T-helper 2 cell treated with Interferon-gamma antibody and Interleukin-4, amounts not matched to agents 5 μg/mL and 100 μg/mL, for 36 hours (primary cell): ENCODE results near the gene PDE8B.

ENCODE experiments used
- DNase-seq: peaks from one replicate; pipeline ENCODE4 v3.0.0; 2021; ENCODE audit warnings: low spot score
- H3K27ac Mint-ChIP-seq: one replicate; pipeline ENCODE4 v1.8.0; 2021; ENCODE audit warnings: mild to moderate bottlenecking, mixed read lengths
- H3K27me3 Mint-ChIP-seq: one replicate; pipeline ENCODE4 v1.8.0; 2021; ENCODE audit warnings: low read depth, mixed read lengths
- H3K36me3 Mint-ChIP-seq: one replicate; pipeline ENCODE4 v1.8.0; 2021; ENCODE audit warnings: low read depth, mixed read lengths
- H3K4me1 Mint-ChIP-seq: one replicate; pipeline ENCODE4 v1.8.0; 2021; ENCODE audit warnings: low read depth, mixed read lengths
- H3K4me3 Mint-ChIP-seq: one replicate; pipeline ENCODE4 v1.8.0; 2022; ENCODE audit warnings: mild to moderate bottlenecking, moderate library complexity, mixed read lengths
- H3K9me3 Mint-ChIP-seq: one replicate; pipeline ENCODE4 v1.8.0; 2021; ENCODE audit warnings: mixed read lengths

PDE8B gene

DNA sequence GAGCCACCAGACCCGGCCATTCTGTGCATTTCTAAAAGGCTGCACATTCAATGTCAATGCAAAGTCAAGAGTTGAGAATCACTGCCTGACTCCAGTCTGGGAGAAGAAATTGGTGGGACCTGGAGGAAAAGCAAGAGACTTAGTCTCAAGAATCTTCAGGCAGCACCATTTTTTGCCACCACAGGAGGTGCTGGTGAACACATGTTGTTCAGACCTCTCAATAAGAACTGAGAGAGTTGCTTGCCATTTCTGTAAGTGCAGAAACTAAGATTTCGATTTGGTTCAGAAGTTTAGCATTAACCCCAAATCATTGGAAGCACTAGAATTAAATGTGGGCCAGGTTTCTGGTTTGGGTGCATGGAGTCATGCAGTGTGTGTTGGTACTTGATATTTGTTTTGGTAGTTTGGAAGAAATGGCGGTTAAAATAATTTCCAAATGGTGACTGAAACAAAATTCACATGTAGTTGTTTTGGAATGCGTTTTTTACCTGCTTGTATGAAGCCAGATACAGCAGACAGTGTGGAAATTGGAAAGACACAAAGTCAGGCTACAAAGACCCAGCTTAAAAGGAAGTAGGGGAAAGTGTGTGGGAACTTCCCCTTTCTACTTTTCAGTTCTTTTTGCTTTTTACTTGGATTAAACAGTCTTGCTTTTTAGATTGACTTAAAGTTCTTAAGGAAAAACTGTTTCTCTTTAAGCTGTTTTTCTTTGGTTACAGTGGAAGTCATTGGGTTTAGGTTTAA is 20.4 kb downstream of the PDE8B start:
- H3K9me3 Mint-ChIP-seq: peaks cover 7% of the 10 kb centered on the region
- no peak overlapping the region for H3K27ac Mint-ChIP-seq
- H3K27me3 Mint-ChIP-seq: peaks cover 2% of the 10 kb centered on the region
- H3K4me1 Mint-ChIP-seq: peaks cover 2% of the 10 kb centered on the region
- H3K4me3 Mint-ChIP-seq: no peak overlapping the region
- H3K36me3 Mint-ChIP-seq: no peaks in the 10 kb centered on the region
- no peak for DNase-seq

DNA sequence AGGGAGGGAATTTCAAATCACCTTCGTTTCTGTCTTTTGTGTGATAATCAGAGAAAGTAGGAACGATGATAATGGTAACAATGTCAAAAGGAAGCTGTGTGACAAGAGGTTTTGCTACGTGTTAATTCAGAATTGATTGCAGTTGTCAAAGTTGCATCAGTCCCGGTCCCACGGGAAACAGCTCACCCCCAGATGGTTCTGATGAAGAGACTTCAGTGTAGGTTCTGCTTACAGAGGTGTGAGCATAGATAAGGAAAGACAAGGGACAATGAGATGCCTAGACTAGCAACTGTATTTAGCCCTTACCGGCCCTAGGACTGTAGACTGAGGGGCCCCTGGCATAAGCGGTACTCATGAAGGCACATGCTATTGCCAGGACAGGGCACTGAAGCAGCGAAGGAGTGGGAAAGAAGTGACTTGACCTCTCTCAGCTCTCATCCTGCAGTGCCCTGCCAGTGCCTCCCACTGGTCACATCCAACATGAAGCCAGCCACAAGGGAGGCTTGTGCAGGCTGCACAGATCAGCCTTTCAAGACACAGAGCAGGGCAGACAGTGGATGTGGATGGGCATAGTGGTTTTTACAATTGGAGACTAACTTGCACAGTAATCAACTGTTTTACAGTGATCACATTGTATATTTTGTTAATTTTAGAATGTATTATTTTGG is 21.1 kb downstream of the PDE8B start:
- H3K9me3 Mint-ChIP-seq: peaks cover 7% of the 10 kb centered on the region

DNA sequence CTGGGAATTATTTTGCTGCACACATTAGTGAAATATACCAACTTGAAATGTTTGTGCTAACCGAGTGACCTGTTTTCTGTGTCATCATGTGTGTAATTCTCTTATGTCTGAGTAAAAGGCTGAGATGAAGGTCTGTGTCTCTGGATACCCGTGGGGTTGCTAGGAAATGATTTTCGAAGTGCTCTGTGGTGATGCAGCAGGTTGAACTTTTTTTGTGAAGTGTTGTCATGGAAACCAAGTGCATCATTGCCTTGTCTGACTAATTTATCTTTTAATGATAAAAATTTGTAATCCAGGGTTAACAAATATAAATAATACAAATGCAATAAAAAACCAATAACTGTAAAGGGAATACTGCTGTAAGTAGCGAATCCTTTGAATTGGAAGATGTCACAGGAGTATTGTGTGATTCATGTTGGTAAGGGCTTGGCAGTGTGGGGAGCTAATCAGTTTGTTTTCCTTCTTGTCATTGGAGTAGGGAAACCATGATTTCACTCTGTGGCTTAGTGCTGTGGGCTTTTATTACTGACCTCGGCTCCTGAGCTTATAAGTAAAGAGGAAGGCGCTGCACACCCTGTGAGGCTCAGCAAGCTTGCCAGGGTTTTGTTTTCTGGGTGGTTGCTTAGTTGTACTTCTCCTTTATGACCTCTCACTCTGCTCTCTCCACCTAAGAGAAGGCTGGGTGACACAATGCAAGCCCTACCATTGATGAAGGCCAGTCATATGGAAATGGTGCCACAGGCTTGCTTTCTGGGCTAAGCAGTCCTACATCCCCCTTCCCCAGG is 22.3 kb downstream of the PDE8B start:
- no peak for DNase-seq
- Mint-ChIP-seq H3K36me3 (no peaks in the 10 kb centered on the region), H3K4me1 (peaks cover 2% of the 10 kb centered on the region), H3K27ac (no peak overlapping the region), H3K4me3 (no peak overlapping the region), H3K9me3 (peaks cover 7% of the 10 kb centered on the region), H3K27me3 (peaks cover 5% of the 10 kb centered on the region)

More for the DNA sequence above, 21.1 kb downstream of the PDE8B start:
- H3K4me3 Mint-ChIP-seq: no peak overlapping the region
- H3K4me1 Mint-ChIP-seq: peaks cover 2% of the 10 kb centered on the region
- H3K27ac Mint-ChIP-seq: no peak overlapping the region
- no peaks in the 10 kb centered on the region for H3K36me3 Mint-ChIP-seq
- no peak for DNase-seq
- H3K27me3 Mint-ChIP-seq: peaks cover 3% of the 10 kb centered on the region

DNA sequence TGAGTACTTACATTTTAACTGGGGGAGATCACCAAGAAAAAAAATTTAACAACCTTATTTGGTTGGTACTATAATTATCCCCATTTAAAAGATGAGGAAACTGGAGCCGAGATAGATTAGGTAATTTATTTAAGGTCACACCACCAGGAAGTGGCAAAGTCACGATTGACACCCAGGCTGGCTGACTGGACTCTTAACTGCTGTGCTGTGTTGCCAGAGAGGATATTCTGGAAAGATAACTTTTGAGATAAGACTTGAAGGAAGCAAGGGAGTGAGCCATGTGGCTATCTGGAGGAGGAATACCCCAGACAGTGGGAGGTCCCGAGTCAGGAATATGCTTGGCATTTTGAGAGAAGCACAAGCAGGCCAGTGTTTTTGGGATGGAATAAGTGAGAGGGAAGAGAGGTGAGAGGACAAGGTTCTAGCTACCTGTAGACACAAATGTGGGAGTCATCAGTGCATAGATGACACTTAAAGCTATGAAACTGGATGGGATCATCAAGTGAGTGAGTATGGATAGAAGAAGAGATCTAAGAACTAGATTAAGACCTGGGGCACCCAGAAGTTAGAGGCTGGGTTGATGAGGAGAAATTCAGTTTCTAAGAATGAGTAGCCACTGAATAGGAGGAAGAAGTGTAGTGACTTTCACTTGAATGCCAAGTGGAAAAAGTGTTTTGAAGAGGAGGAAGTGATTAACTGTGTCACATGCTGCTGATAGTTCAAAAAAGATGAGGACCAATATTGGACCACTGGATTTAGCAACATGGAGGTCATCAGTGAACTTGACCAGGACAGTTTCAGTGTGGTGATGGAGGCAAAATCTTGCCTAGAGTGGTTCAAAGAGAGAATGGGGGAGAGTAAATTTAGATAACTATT is 25.6 kb downstream of the PDE8B start:
- H3K27ac Mint-ChIP-seq: no peak overlapping the region
- H3K36me3 Mint-ChIP-seq: no peaks in the 10 kb centered on the region
- peaks cover 12% of the 10 kb centered on the region for H3K27me3 Mint-ChIP-seq
- H3K4me3 Mint-ChIP-seq: no peak overlapping the region
- no peak for DNase-seq
- no peaks in the 10 kb centered on the region for H3K9me3 Mint-ChIP-seq
- H3K4me1 Mint-ChIP-seq: peaks cover 2% of the 10 kb centered on the region

DNA sequence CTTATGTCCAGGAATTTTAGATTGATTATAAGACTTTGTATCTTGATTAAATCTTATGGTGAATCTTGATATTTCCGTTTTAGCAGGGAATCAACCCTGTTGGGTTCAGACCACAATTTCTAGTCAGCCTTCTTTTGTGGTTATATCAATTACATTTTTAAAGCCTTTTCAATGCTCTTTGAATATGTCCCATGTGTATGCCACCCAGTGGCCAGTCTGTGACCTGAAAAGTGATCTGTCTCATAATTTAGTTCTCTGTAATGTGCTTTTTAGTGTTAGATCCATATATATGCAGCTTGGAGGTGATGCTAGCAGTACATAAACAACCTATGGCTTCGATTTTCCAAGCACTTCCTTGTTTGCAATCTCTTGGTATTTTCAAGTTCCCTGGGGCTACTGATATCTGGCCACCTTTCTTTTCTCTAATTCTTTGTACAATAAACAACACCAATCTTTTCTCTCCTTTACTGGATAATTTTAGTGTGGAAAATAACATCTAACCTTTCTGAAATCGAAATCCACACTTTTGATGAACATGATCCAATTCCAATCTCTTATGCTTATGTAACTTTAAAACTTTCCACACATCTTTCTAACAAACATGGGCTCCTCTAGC is 28.8 kb downstream of the PDE8B start:
- Mint-ChIP-seq H3K36me3 (no peaks in the 10 kb centered on the region), H3K4me3 (no peak overlapping the region), H3K27ac (no peak overlapping the region), H3K4me1 (peaks cover 2% of the 10 kb centered on the region), H3K9me3 (no peaks in the 10 kb centered on the region), H3K27me3 (peaks cover 18% of the 10 kb centered on the region)
- DNase-seq: no peak

DNA sequence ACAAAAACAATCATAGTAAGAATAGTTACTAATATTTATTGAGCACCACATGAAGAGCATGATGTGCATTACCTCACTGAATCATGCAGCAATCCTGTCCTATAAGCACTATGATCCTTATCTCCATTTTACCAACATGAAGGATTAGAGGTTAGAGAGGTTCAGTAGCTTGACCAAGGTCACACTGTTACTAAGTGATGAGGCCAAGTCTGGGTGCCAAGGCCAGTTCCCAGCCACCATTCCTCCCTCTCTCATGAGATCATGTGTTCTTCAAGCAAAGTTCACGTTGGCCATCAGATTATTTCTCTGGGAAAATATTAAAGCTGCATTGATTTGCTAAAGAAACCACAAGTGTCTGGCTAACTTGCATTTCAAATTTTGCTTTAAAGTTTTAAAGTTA is 31.0 kb downstream of the PDE8B start:
- Mint-ChIP-seq H3K9me3 (no peaks in the 10 kb centered on the region), H3K36me3 (no peaks in the 10 kb centered on the region), H3K27ac (no peak overlapping the region), H3K27me3 (peaks cover 16% of the 10 kb centered on the region), H3K4me1 (peaks cover 11% of the 10 kb centered on the region), H3K4me3 (no peak overlapping the region)
- no peak for DNase-seq

DNA sequence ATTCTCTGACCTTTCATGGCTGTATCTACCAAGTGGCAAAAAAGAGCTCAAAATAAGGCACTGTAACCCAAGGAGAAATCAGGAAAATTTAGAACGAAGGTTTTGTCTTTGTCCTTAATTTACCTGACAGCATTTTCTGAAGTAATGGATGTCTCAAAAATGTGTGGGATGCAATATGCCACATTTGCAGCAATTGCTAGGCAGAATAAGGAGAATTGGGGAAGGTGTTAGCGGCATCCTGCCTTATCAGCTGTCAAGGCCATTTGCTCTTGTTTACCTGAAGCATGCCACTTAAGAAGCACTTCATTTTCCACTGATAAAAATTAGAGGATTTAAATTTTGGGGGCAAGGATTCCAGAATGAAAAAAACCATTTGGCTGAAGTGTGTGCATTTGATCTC is 39.0 kb downstream of the PDE8B start:
- H3K9me3 Mint-ChIP-seq: no peaks in the 10 kb centered on the region
- H3K36me3 Mint-ChIP-seq: no peaks in the 10 kb centered on the region
- H3K27ac Mint-ChIP-seq: no peak overlapping the region
- H3K4me1 Mint-ChIP-seq: peaks cover 9% of the 10 kb centered on the region
- DNase-seq: no peak
- peaks cover 23% of the 10 kb centered on the region for H3K27me3 Mint-ChIP-seq
- no peak overlapping the region for H3K4me3 Mint-ChIP-seq

DNA sequence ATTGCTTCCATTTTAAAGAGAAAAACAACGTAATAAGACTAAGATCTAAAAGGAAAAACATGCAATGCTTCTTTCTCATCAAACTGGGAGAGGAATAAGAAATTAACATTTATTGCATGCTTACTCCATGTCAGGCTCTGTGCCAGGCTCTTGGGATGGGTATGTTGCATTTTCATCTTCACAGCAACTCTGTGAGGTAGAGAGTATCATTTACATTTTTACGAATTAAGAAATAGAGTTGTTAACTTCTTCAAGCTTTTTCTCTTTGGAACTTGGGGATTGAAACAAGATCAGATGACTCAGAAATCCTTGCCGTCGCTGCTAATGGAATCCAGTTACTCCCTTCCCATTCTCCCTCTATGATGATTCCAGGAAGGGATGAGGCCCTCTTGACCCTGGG is 39.5 kb downstream of the PDE8B start:
- no peak for DNase-seq
- H3K27me3 Mint-ChIP-seq: peaks cover 28% of the 10 kb centered on the region
- no peak overlapping the region for H3K27ac Mint-ChIP-seq
- H3K4me1 Mint-ChIP-seq: peaks cover 8% of the 10 kb centered on the region
- no peak overlapping the region for H3K4me3 Mint-ChIP-seq
- no peaks in the 10 kb centered on the region for H3K9me3 Mint-ChIP-seq
- no peaks in the 10 kb centered on the region for H3K36me3 Mint-ChIP-seq

DNA sequence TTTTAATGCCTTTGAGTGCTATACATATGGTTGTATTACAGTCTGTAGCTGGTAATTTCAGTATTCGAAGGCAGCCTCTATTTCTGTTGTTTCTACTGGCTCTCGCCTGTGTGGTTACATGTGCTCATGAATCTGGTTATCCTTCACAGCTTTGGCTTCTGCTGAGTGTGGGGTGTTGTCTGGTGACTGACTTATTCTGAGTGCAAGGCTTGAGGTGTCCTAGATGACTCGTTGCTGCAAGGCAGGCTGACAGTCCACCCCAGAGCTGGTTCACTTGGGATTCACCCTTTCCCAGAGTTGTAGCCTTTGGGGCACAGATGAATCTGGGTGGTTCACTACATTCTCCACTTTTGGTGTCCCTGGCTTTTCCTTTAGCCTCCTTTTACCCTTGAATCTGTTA is 41.4 kb downstream of the PDE8B start:
- H3K27me3 Mint-ChIP-seq: peaks cover 33% of the 10 kb centered on the region
- no peak overlapping the region for H3K27ac Mint-ChIP-seq
- H3K36me3 Mint-ChIP-seq: no peaks in the 10 kb centered on the region
- no peaks in the 10 kb centered on the region for H3K9me3 Mint-ChIP-seq
- no peaks in the 10 kb centered on the region for H3K4me1 Mint-ChIP-seq
- DNase-seq: no peak
- no peak overlapping the region for H3K4me3 Mint-ChIP-seq

DNA sequence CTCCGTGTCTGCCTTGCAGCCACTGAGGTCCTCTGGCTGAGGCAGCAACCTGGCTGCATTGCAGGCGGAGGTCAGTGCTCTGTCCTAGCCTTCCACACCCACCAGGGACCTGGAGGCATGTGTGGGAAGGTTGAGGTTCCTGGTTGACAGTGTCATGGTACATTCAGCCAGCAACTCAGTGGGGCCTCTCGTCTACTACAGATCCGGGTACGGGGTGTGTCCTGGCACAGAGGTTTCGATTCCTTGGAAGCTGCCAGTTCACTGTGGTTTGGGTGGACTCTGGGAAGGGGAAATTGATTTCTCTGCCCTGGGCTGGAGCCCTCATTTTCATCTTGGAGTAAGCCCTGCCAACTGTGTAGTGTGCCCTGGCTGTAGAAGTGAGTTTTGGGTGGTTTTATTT is 45.1 kb downstream of the PDE8B start:
- Mint-ChIP-seq H3K27ac (no peak overlapping the region), H3K27me3 (peaks cover 37% of the 10 kb centered on the region), H3K4me1 (peaks cover 4% of the 10 kb centered on the region), H3K4me3 (no peak overlapping the region), H3K36me3 (no peaks in the 10 kb centered on the region), H3K9me3 (no peaks in the 10 kb centered on the region)
- no peak for DNase-seq

DNA sequence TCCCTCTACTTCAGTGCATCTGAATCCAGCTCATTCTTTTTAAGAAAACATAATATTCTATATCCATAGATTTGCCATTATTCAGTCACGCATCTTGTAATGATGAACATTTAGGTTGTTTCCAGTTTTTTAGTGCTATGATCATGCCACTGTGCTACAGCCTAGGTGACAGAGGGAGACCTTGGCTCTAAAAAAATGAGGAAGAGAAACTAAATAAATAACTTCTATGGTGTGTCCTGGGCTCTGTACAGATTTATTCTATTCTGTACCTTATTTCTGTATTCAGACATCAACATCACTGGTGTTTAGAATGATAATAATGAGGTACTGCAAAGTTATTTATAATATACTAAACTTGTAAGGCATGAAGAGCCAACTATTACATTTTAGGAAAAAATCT is 45.9 kb downstream of the PDE8B start:
- Mint-ChIP-seq H3K27ac (no peak overlapping the region), H3K4me1 (peaks cover 4% of the 10 kb centered on the region), H3K36me3 (no peaks in the 10 kb centered on the region), H3K4me3 (no peak overlapping the region), H3K9me3 (no peaks in the 10 kb centered on the region), H3K27me3 (peaks cover 36% of the 10 kb centered on the region)
- DNase-seq: no peak

DNA sequence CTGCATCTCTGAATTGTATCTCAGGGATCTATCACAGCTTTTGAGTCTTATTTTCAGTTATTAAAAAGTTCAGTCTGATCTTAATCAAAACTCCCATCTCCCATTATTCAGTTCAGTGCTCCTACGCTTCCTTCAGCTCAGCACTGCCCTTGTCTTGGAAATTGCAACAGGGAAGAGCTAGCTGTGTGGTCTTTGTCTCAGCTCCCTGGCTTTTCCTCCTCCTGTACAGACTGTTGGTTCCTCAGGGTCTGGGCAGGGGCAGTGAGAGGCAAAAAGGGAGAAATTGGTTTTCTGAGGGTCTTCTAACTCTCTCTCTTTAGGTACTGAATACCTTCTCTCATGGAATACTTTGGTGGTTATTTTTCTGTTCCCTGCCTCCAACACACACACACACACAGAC is 48.2 kb downstream of the PDE8B start:
- no peaks in the 10 kb centered on the region for H3K9me3 Mint-ChIP-seq
- H3K27me3 Mint-ChIP-seq: peaks cover 26% of the 10 kb centered on the region
- no peaks in the 10 kb centered on the region for H3K36me3 Mint-ChIP-seq
- H3K4me3 Mint-ChIP-seq: no peak overlapping the region
- H3K4me1 Mint-ChIP-seq: peaks cover 4% of the 10 kb centered on the region
- DNase-seq: no peak
- no peak overlapping the region for H3K27ac Mint-ChIP-seq

DNA sequence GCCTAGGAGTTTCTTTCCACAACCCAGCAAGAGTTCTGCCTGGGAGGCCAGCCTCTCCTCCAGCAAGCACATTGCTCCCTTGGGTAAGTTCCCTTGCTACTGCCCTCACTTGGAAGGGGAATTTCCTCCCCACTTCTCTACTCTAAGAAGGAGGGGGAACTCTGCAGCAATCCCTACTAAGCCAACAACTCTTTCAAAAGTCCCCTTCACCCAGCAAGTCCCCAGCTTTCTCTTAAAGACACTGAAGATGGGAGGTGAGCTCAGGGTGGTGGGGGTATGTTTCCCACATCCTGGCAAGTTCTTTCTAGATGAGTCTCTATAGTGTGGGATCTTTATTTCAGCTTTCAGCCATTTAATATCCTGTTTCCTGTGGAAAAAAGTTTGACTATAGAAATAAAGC is 49.0 kb downstream of the PDE8B start:
- no peak overlapping the region for H3K4me3 Mint-ChIP-seq

More for the DNA sequence above, 49.0 kb downstream of the PDE8B start:
- peak; percentile 15 for DNase-seq
- H3K27me3 Mint-ChIP-seq: peaks cover 24% of the 10 kb centered on the region
- H3K9me3 Mint-ChIP-seq: no peaks in the 10 kb centered on the region
- no peak overlapping the region for H3K27ac Mint-ChIP-seq
- H3K4me1 Mint-ChIP-seq: peaks cover 4% of the 10 kb centered on the region
- no peaks in the 10 kb centered on the region for H3K36me3 Mint-ChIP-seq
